Measurements from ENCODE around the gene BTBD16. TPM values are rescaled to one million over a fixed set of nuclear protein-coding genes. Genes with fewer than 3 reads are reported as not detected.

BTBD16 gene
- total RNA-seq, 4 donors from 2014 or later, result not detected

GRCh38 chr10:122331100-122331499, 60.0 kb downstream of the BTBD16 start:
- TF ChIP-seq CTCF (IDR thresholded peaks at IDR 0.05; ENCODE audit: low read depth), result no peak

DNA sequence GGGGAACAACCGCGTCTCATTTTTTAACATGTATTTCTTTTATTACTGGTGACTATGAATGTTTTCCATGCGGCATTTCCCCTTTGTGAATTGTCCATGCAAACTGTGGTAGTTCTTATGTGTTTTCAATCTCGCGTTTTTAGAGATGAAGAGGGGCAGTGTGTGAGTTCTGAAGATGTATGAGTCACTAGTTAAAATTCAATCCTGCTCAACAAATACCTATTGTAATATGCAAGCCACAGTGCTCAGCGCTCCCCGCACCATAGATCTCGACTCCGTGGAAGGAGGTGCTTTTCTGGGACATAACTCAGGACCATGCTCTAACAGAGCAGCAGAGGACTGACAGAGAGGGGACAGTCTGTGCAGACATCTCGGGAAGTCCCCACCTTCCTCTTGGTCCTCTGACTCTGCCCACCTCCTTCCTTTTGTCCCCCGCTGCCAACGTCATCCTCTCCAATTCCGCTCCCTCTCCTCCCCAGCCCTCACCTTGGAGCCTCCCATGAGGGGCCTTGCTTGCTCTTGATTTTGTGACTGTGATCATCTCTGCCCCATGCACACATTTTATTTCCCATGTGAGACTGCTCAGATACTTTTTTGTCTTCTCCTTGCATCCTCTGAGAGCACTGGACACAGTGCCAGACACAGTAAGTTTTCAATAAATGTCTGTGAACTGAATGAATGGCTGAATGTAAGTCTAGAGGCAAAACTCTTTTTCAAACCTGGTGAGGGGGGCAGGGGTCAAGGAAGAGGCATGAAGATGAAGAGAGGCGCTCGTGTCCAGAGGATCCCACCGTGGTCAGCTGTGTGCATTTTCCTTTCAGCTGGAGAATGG, 60.7 kb downstream of the BTBD16 start:
- no peak for TF ChIP-seq CTCF (IDR thresholded peaks at IDR 0.05; ENCODE audit: low read depth)

DNA sequence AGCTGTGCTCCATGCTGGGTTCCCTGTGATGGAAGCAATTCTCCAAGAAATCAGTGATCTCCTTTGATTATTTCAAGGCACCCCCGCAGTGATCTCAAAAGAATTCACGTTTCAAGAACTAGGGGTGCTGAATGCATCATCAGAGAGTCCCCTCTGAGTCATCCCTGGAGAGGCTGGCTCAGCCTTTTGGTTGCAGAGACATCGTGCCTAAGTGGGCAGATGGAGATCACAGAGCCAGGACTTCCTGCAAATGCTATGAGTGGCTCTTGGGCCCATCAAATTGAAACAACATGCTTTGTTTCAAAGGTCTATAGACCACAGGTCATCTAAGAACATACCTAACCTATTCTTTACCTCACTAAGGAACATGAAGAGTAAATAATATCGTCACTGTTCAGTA, 61.9 kb downstream of the BTBD16 start:
- TF ChIP-seq CTCF (IDR thresholded peaks at IDR 0.05; ENCODE audit: low read depth), result no peak

DNA sequence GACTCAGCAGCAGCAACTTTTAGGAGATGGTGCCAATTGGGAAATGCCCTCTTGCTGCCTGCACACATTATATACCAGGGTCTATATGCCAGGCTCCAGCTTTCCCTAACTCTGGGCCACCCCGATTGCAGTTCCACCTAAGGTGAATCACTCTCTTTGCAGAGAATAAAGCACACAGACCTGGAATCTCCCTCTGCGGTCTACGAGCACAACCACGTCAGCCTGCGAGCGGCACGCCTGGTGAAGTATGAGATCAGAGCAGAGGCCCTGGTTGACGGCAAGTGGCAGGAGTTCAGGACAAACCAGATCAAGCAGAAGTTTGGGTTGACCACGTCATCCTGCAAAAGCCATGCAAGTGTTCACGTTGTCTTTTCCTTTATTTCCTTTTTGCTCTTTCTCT, 65.2 kb downstream of the BTBD16 start:
- no peak for TF ChIP-seq CTCF (IDR thresholded peaks at IDR 0.05; ENCODE audit: low read depth)

- TF ChIP-seq CTCF (IDR thresholded peaks at IDR 0.05; ENCODE audit: low read depth), result no peak
These were observed 65.9 kb downstream of the BTBD16 start for GRCh38 chr10:122336961-122337360.

- no peak for TF ChIP-seq CTCF (IDR thresholded peaks at IDR 0.05; ENCODE audit: low read depth)
These were observed 67.7 kb downstream of the BTBD16 start for GRCh38 chr10:122338609-122339441.

DNA sequence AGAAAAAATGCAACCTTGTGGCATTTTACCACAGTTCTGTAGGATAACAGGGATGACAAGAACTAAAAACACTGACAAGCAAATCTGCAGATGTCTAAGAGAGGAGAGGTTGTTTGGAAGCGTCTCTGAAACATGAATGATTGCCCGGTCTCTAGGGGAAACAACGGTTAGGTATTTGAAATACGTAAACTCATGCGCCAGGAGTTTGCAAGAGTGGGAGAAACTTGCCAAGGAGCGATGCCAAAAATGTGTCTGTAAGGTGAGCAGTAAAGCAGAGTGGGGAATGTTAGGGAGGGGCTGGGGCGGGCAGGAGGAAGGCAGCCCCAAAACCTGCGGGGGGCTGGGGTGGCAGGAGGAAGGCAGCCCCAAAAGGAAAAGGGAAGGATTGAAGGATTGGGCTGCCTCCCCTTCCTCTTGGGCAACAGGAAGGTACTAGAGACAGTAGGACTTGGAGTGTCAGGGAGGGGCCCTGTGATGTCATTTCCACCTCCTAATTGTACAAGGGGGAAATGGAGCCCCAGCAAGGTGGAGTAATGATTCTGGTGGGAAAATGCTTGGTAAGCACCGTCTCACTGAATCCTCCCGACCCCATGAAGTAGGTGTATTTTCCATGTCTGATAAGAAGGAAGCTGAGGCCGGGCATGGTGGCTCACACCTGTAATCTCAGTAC, 70.2 kb downstream of the BTBD16 start:
- TF ChIP-seq CTCF (IDR thresholded peaks at IDR 0.05; ENCODE audit: low read depth), result no peak

All from subcutaneous adipose tissue (tissue), 4 donors.